ENCODE results near the gene C11orf97.

C11orf97 gene

DNA sequence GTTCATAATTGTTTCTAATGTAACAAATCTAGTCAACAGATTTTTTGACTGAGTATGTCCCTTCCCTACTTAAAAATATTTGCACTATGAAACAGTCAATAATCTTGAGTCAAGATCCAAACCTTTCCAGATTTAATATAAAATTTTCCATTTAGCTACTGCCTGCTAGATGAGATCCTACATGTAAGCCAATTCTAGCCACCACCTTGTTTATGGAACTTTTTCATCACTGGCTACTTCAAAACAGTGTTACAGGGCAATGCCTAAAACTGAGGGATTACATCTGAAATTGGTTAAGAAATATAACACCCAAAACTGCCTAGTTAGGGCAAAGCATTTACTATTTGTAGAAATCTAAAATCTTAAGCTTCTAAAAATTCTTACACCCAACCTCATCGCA lies 20.9 kb downstream of the C11orf97 start:
- no peak for TF ChIP-seq FOXP2 (optimal IDR thresholded peaks at IDR 0.05; ENCODE audit: borderline replicate concordance, extremely low read depth, extremely low read length, insufficient read depth)
- TF ChIP-seq POLR2AphosphoS5 (IDR thresholded peaks at IDR 0.05; ENCODE audit: low read depth, low read length), result no peak
- TF ChIP-seq SIN3A (IDR thresholded peaks at IDR 0.05; ENCODE audit: borderline replicate concordance, insufficient read depth, low read length), result no peak
- no peak for TF ChIP-seq TAF1 (IDR thresholded peaks at IDR 0.05; ENCODE audit: borderline replicate concordance, insufficient read depth, low read length)
- TF ChIP-seq, protein P1, sequence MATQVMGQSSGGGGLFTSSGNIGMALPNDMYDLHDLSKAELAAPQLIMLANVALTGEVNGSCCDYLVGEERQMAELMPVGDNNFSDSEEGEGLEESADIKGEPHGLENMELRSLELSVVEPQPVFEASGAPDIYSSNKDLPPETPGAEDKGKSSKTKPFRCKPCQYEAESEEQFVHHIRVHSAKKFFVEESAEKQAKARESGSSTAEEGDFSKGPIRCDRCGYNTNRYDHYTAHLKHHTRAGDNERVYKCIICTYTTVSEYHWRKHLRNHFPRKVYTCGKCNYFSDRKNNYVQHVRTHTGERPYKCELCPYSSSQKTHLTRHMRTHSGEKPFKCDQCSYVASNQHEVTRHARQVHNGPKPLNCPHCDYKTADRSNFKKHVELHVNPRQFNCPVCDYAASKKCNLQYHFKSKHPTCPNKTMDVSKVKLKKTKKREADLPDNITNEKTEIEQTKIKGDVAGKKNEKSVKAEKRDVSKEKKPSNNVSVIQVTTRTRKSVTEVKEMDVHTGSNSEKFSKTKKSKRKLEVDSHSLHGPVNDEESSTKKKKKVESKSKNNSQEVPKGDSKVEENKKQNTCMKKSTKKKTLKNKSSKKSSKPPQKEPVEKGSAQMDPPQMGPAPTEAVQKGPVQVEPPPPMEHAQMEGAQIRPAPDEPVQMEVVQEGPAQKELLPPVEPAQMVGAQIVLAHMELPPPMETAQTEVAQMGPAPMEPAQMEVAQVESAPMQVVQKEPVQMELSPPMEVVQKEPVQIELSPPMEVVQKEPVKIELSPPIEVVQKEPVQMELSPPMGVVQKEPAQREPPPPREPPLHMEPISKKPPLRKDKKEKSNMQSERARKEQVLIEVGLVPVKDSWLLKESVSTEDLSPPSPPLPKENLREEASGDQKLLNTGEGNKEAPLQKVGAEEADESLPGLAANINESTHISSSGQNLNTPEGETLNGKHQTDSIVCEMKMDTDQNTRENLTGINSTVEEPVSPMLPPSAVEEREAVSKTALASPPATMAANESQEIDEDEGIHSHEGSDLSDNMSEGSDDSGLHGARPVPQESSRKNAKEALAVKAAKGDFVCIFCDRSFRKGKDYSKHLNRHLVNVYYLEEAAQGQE (IDR thresholded peaks at IDR 0.05; ENCODE audit: insufficient read depth in 1 of 2, low read depth in 2 of 2, low read length in 2 of 2), result no peak

DNA sequence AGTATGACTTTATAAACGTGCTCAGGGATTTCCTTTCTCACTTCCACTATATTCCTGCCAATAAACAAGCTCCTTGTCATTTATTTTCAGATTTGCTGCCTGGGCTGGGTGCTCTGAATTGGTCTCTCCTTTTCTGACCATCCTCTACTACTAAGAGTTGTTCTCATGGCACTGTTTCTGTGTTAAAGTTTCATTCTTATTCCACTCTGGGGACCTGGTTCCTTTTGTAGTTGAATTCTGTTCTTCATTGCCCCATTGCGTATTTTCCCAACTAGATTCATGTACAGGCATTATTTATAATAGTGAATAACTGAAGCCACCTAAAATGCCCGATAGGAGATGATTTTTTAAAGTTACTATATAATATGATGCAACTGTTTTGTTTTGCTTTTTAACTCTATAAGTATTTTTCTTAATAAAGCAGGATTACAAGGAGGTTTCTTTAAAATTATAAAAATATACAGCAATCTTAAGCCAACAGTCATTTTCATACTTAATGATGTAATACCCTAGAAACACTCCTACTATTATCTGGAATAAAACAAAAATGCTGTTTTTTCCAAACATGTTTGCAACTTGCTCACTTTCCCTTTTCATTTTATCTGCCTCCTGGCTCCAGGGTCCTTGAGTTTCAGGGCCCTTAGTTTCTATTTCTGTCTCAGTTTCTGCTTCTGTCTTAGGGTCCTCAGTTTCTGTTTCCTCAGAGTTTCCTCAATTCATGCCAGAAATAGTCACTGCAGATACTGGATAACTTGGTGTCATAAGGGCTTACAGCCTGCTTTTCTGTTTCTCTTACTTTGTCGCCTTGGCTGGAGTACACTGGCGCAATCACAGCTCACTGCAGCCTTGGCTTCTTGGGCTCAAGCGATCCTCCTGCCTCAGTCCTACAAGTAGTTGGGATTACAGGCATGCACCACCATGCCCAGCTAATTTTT lies 21.7 kb downstream of the C11orf97 start:
- TF ChIP-seq POLR2AphosphoS5 (IDR thresholded peaks at IDR 0.05; ENCODE audit: low read depth, low read length), result no peak
- no peak for TF ChIP-seq SIN3A (IDR thresholded peaks at IDR 0.05; ENCODE audit: borderline replicate concordance, insufficient read depth, low read length)

DNA sequence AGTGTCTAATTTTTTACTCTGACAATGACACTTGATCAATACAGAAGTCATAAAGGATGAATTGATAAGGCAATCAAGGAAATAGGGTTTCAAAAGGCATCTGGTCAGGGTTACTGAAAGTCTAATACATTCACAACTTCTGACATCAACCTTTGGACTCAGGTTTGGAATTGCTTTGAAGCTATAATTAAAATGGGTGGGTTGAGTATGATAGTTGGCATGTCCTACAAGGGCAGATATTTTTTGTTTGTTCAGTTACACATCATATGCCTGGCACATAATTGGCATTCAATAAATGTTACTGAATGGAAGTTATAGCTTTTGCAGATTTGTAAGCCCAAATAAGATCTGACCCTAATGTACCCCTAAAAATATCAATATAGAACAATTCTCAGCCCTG lies 24.1 kb downstream of the C11orf97 start:
- TF ChIP-seq, protein P1 (IDR thresholded peaks at IDR 0.05; ENCODE audit: insufficient read depth in 1 of 2, low read depth in 2 of 2, low read length in 2 of 2), result no peak
- TF ChIP-seq TAF1 (IDR thresholded peaks at IDR 0.05; ENCODE audit: borderline replicate concordance, insufficient read depth, low read length) (no peak), FOXP2 (optimal IDR thresholded peaks at IDR 0.05; ENCODE audit: borderline replicate concordance, extremely low read depth, extremely low read length, insufficient read depth) (no peak), POLR2AphosphoS5 (IDR thresholded peaks at IDR 0.05; ENCODE audit: low read depth, low read length) (no peak), SIN3A (IDR thresholded peaks at IDR 0.05; ENCODE audit: borderline replicate concordance, insufficient read depth, low read length) (no peak)

DNA sequence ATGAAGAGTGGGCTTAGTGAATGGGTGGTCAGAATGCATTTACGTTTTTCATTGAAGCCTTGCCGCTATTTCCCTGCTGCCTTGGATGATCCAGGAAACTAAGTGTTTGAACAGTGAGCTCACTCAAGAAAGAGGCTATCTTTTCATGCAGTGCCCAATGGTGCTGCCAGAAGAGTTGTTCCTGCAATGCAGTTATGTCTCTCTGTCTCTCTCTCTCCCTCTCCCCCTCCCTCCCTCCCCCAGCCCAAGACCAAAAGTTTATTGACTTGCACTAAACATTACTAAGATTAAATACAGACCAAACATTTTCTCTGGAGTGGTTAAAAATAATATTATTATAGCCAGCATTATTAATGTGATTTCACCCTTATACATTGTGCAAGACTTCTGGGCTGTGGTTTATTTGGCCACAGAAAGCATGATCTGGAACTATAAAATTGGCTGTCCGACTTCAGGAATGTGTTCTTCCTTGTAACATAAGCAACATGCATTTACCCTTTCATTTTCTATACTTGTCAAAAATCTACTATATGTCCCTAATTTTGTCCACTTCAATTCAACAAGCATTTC lies 24.9 kb downstream of the C11orf97 start:
- TF ChIP-seq, protein P1 (IDR thresholded peaks at IDR 0.05; ENCODE audit: insufficient read depth in 1 of 2, low read depth in 2 of 2, low read length in 2 of 2), result no peak
- no peak for TF ChIP-seq TAF1 (IDR thresholded peaks at IDR 0.05; ENCODE audit: borderline replicate concordance, insufficient read depth, low read length)
- no peak for TF ChIP-seq FOXP2 (optimal IDR thresholded peaks at IDR 0.05; ENCODE audit: borderline replicate concordance, extremely low read depth, extremely low read length, insufficient read depth)
- TF ChIP-seq POLR2AphosphoS5 (IDR thresholded peaks at IDR 0.05; ENCODE audit: low read depth, low read length), result no peak
- no peak for TF ChIP-seq SIN3A (IDR thresholded peaks at IDR 0.05; ENCODE audit: borderline replicate concordance, insufficient read depth, low read length)

DNA sequence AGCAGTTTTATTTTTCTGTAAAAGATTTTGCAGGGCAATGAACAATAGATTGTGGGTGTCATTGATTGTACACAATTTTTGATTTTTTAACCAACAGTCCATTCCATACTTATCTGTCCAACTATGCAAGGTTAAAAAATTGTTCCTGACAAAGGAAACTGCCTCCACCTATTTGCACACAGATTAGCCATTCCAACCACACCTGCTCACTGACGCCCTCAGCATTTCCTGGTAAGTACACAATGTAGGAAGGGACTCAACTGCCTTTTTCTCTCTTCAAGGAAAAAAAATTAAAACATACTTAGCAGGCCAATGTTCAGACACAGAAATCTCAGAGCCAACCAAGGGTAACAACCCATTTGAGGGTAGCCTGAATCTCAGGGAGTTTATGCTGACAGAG lies 27.2 kb downstream of the C11orf97 start:
- TF ChIP-seq POLR2AphosphoS5 (IDR thresholded peaks at IDR 0.05; ENCODE audit: low read depth, low read length), result no peak
- TF ChIP-seq FOXP2 (optimal IDR thresholded peaks at IDR 0.05; ENCODE audit: borderline replicate concordance, extremely low read depth, extremely low read length, insufficient read depth), result no peak
- no peak for TF ChIP-seq TAF1 (IDR thresholded peaks at IDR 0.05; ENCODE audit: borderline replicate concordance, insufficient read depth, low read length)
- TF ChIP-seq, protein P1 (IDR thresholded peaks at IDR 0.05; ENCODE audit: insufficient read depth in 1 of 2, low read depth in 2 of 2, low read length in 2 of 2), result no peak
- TF ChIP-seq SIN3A (IDR thresholded peaks at IDR 0.05; ENCODE audit: borderline replicate concordance, insufficient read depth, low read length), result no peak

All from PFSK-1 (cell line).